ENCODE measurements around the gene CLNS1A. TPM values are rescaled to one million over a fixed set of nuclear protein-coding genes. Genes with fewer than 3 reads are reported as not detected.

CLNS1A gene
- total and polyA plus RNA-seq, 2 donors (not counting 1 experiment from before 2014, with no cell fraction given), result 39.3 to 121 TPM

- H3K4me1 Mint-ChIP-seq, result no peaks in the 10 kb centered on the region
- no peak overlapping the region for H3K4me2 ChIP-seq (replicated peaks; ENCODE audit: low read depth, low read length, poor library complexity, severe bottlenecking)
- no peak overlapping the region for H3K9ac ChIP-seq (ENCODE audit: low read length)
- H3K27ac ChIP-seq (ENCODE audit: low read length in 2 of 2), result no peak overlapping the region
- H3K4me1 ChIP-seq (ENCODE audit: control insufficient read depth in 2 of 2, insufficient read depth in 2 of 2, low read length in 2 of 2), result no peaks in the 10 kb centered on the region
- no peaks in the 10 kb centered on the region for H3K27me3 ChIP-seq (replicated peaks in 1 of 4; ENCODE audit: control extremely low read depth in 1 of 4, control insufficient read depth in 3 of 4, insufficient read depth in 4 of 4, low read length in 3 of 4)
- no peak overlapping the region for H3K27ac Mint-ChIP-seq
- ATAC-seq (ENCODE audit: low read depth), result no peak
- WGBS (ENCODE audit: insufficient coverage), result no CpG with 5 or more reads among the region's 2 CpGs
- intact Hi-C loops (cut with micrococcal nuclease), result no loop called here
- no peaks in the 10 kb centered on the region for H3K9me3 Mint-ChIP-seq (ENCODE audit: insufficient read depth)
- CTCF ChIA-PET, result interaction anchor here (1.9 kb wide), 1 partner anchor 21 kb away, joined by 5 read pairs; no protein-coding TSS in a partner anchor
- no peak overlapping the region for H3K4me3 ChIP-seq (ENCODE audit: control extremely low read depth in 1 of 5, extremely low read depth in 1 of 5, insufficient read depth in 1 of 5, low read depth in 2 of 5, low read length in 4 of 5)
- DNase-seq, result no peak
- no peaks in the 10 kb centered on the region for H4K20me1 ChIP-seq (ENCODE audit: control insufficient read depth, insufficient read depth, low read length, poor library complexity, severe bottlenecking)
- TF ChIP-seq CTCF (IDR thresholded peaks at IDR 0.05) (no peak), EZH2 (IDR thresholded peaks at IDR 0.05; ENCODE audit: borderline replicate concordance, insufficient read depth, low read depth, low read length, poor library complexity, severe bottlenecking) (no peak)
- H3K36me3 ChIP-seq (replicated peaks in 1 of 2; ENCODE audit: control extremely low read depth in 1 of 2, control insufficient read depth in 1 of 2, extremely low read depth in 1 of 2, insufficient read depth in 2 of 2, low read length in 1 of 2), result no peaks in the 10 kb centered on the region
- no peak overlapping the region for H2AFZ ChIP-seq (ENCODE audit: insufficient read depth, low read depth, low read length, poor library complexity, severe bottlenecking)
- H3K27me3 Mint-ChIP-seq, result peaks cover 29% of the 10 kb centered on the region
- POLR2A ChIA-PET, result no interaction called here
- H3K79me2 ChIP-seq (ENCODE audit: control insufficient read depth, insufficient read depth, low read length), result no peaks in the 10 kb centered on the region
- no peaks in the 10 kb centered on the region for H3K9me3 ChIP-seq (ENCODE audit: control extremely low read depth in 1 of 3, control insufficient read depth in 2 of 3, insufficient read depth in 1 of 3, low read length in 2 of 3)
- H3K4me3 Mint-ChIP-seq, result no peak overlapping the region
Observed at GRCh38 chr11:77569676-77570070, 67.9 kb downstream of the CLNS1A start.

GRCh38 chr11:77568916-77569675 lies 68.5 kb downstream of the CLNS1A start:
- POLR2A ChIA-PET, result no interaction called here
- DNase-seq, result no peak
- H3K27me3 ChIP-seq (replicated peaks in 1 of 4; ENCODE audit: control extremely low read depth in 1 of 4, control insufficient read depth in 3 of 4, insufficient read depth in 4 of 4, low read length in 3 of 4), result no peaks in the 10 kb centered on the region
- H3K36me3 ChIP-seq (replicated peaks in 1 of 2; ENCODE audit: control extremely low read depth in 1 of 2, control insufficient read depth in 1 of 2, extremely low read depth in 1 of 2, insufficient read depth in 2 of 2, low read length in 1 of 2), result no peaks in the 10 kb centered on the region
- CTCF ChIA-PET, result interaction anchor here (0.5 to 1.9 kb wide), 2 partner anchors 21 to 686 kb away, joined by 3 to 5 read pairs; no protein-coding TSS in a partner anchor
- H3K27ac Mint-ChIP-seq, result no peak overlapping the region
- no peaks in the 10 kb centered on the region for H3K9me3 ChIP-seq (ENCODE audit: control extremely low read depth in 1 of 3, control insufficient read depth in 2 of 3, insufficient read depth in 1 of 3, low read length in 2 of 3)
- no peak for TF ChIP-seq EZH2 (IDR thresholded peaks at IDR 0.05; ENCODE audit: borderline replicate concordance, insufficient read depth, low read depth, low read length, poor library complexity, severe bottlenecking)
- no peak for TF ChIP-seq CTCF (IDR thresholded peaks at IDR 0.05)
- H3K4me3 Mint-ChIP-seq, result no peak overlapping the region
- no peak overlapping the region for H3K27ac ChIP-seq (ENCODE audit: low read length in 2 of 2)
- H3K4me1 ChIP-seq (ENCODE audit: control insufficient read depth in 2 of 2, insufficient read depth in 2 of 2, low read length in 2 of 2), result no peaks in the 10 kb centered on the region
- no peak overlapping the region for H3K4me2 ChIP-seq (replicated peaks; ENCODE audit: low read depth, low read length, poor library complexity, severe bottlenecking)
- no peak overlapping the region for H3K9ac ChIP-seq (ENCODE audit: low read length)
- H3K4me1 Mint-ChIP-seq, result no peaks in the 10 kb centered on the region
- intact Hi-C loops (cut with micrococcal nuclease), result no loop called here
- H3K4me3 ChIP-seq (ENCODE audit: control extremely low read depth in 1 of 5, extremely low read depth in 1 of 5, insufficient read depth in 1 of 5, low read depth in 2 of 5, low read length in 4 of 5), result no peak overlapping the region
- 63% methylated on average over 2 of the region's 3 CpGs for WGBS (ENCODE audit: insufficient coverage)
- H4K20me1 ChIP-seq (ENCODE audit: control insufficient read depth, insufficient read depth, low read length, poor library complexity, severe bottlenecking), result no peaks in the 10 kb centered on the region
- H3K79me2 ChIP-seq (ENCODE audit: control insufficient read depth, insufficient read depth, low read length), result no peaks in the 10 kb centered on the region
- H3K27me3 Mint-ChIP-seq, result peaks cover 29% of the 10 kb centered on the region
- no peaks in the 10 kb centered on the region for H3K9me3 Mint-ChIP-seq (ENCODE audit: insufficient read depth)
- no peak overlapping the region for H2AFZ ChIP-seq (ENCODE audit: insufficient read depth, low read depth, low read length, poor library complexity, severe bottlenecking)
- ATAC-seq (ENCODE audit: low read depth), result no peak

Measured in B cell (primary cell).